ENCODE results near the gene MRPL11.

MRPL11 gene

GRCh38 chr11:66472054-66472453 is 33.4 kb upstream of the MRPL11 start:
- no peak overlapping the region for H3K4me3 ChIP-seq (ENCODE audit: low read length)
- no peak for DNase-seq (ENCODE audit: low read depth)
- TF ChIP-seq CTCF (conservative IDR thresholded peaks at IDR 0.05; ENCODE audit: low read depth, low read length), result no peak

- DNase-seq (ENCODE audit: low read depth), result no peak
- no peak for TF ChIP-seq CTCF (conservative IDR thresholded peaks at IDR 0.05; ENCODE audit: low read depth, low read length)
- H3K4me3 ChIP-seq (ENCODE audit: low read length), result no peak overlapping the region
Observed at GRCh38 chr11:66471142-66471541, 32.5 kb upstream of the MRPL11 start.

- H3K4me3 ChIP-seq (ENCODE audit: low read length), result no peak overlapping the region
- TF ChIP-seq CTCF (conservative IDR thresholded peaks at IDR 0.05; ENCODE audit: low read depth, low read length), result no peak
- no peak for DNase-seq (ENCODE audit: low read depth)
Observed at GRCh38 chr11:66470015-66470414, 31.4 kb upstream of the MRPL11 start.

DNA sequence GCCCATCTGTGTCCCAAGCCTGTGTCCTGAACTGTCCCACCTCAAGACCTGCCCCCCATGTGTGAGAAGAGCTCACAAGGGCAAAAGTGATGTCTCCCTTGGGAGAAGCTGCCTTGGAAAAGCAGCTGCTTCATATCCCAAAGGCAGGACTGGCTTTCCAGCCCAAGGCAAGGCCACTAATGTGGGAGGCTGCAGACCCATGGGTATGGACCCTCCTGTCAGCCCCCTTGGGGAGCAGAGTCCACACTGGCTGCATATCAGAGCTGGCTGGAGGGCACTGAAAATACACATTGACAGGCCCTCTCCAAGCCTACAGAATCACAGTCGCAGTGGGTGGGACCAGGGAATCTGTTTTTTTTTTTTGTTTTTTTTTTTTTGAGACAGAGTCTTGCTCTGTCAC is 30.8 kb upstream of the MRPL11 start:
- DNase-seq (ENCODE audit: low read depth), result no peak
- H3K4me3 ChIP-seq (ENCODE audit: low read length), result no peak overlapping the region
- TF ChIP-seq CTCF (conservative IDR thresholded peaks at IDR 0.05; ENCODE audit: low read depth, low read length), result no peak

- TF ChIP-seq CTCF (conservative IDR thresholded peaks at IDR 0.05; ENCODE audit: low read depth, low read length), result no peak
- H3K4me3 ChIP-seq (ENCODE audit: low read length), result no peak overlapping the region
- DNase-seq (ENCODE audit: low read depth), result no peak
Observed at GRCh38 chr11:66468691-66469090, 30.0 kb upstream of the MRPL11 start.

DNA sequence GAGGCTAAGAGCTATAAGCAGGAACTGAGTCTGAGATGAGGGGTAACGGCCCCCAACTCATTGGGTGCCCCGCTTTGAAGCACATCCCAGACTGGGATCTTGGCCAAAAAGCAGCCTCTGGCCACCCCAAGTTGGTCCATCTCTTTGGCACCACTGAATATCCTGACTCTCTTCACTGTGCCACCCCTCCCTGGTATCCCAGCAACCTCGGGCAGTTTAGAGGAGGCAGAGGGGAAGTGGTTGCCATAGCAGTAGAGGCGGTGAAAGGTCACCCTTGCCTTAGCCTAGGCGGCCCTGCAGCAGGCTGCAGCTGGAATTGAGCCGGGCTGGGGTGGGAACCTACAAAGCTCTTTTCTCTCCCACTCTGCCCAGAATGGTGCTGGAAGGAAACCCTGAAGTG is 29.1 kb upstream of the MRPL11 start:
- peak overlapping the region; percentile 70 for H3K4me3 ChIP-seq (ENCODE audit: low read length)
- no peak for TF ChIP-seq CTCF (conservative IDR thresholded peaks at IDR 0.05; ENCODE audit: low read depth, low read length)
- no peak for DNase-seq (ENCODE audit: low read depth)

DNA sequence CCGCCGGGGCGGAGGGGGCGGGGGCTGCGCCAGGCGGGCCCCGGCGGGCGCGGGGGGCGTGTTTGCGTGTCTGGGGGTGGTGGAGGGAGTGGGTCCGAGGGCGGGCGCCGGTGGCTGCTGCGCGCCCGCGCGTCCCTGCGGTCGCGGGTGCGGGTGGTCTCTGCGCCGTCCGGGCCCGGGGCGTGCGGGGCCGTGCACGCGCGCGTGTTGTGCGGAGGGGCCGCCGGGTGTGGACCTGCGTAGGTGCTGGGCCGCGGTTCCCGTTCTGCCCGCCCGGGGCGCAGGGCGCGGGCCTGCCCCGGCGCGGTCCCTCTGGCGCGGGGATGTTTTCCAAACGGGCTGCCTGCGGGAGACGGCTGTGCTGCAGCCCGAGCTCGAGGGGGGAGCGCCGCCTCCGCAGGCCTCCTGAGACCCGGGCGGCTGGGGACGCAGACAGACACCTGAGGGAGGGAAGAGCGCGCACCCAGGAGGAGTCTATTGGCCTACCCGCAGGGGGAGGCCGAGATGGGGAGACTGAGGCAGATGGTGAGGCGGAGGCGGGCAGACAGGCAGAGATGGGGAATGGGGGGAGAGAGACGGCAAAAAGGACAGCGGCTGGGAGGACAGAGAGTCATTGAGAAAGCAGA is 28.5 kb upstream of the MRPL11 start:
- no peak for DNase-seq (ENCODE audit: low read depth)
- no peak for TF ChIP-seq CTCF (conservative IDR thresholded peaks at IDR 0.05; ENCODE audit: low read depth, low read length)
- H3K4me3 ChIP-seq (ENCODE audit: low read length), result peak overlapping the region; percentile 70
